IMR-90 (cell line): Measurements from ENCODE around the gene MCFD2. TPM values are rescaled to one million over a fixed set of nuclear protein-coding genes. Genes with fewer than 3 reads are reported as not detected.

Source experiments
- ATAC-seq: fragments of 200-7000 bp; cut with Tn5 transposase; 2 replicates; pipeline ENCODE4 v1.9.1; 2020; ENCODE audit warnings: low read depth, mild to moderate bottlenecking, moderate library complexity
- BruUV-seq: library from RNA; stranded (reverse); fragments of 400-500 nt; replicated peaks from 2 replicates; lab custom pipeline; 2021; lab: Mats Ljungman, UMichigan
- CTCF ChIA-PET: fragments of 300-600 bp; formaldehyde crosslinking; extraction: SDS; loops from one replicate; lab custom pipeline; 2021; ENCODE audit warnings: antibody characterized with exemption; lab: Yijun Ruan, JAX
- POLR2A ChIA-PET: fragments of 300-600 bp; sonication (Branson Sonifier 250); formaldehyde crosslinking; loops from one replicate; lab custom pipeline; 2022; ENCODE audit warnings: antibody characterized with exemption; ENCODE audit not compliant: unreplicated experiment; lab: Charles Lee
- DNase-seq: peaks from one replicate; pipeline ENCODE4 v3.0.0; 2013
- H2AFZ ChIP-seq: replicated peaks from 2 replicates; pipeline ENCODE3; 2013; ENCODE audit warnings: low read length, mild to moderate bottlenecking; ENCODE audit not compliant: poor library complexity
- H2AK5ac ChIP-seq: 2 replicates; pipeline ENCODE4 v1.6.1; 2013; ENCODE audit warnings: low read depth, low read length, inconsistent platforms
- H2AK9ac ChIP-seq: replicated peaks from 2 replicates; pipeline ENCODE3; 2013; ENCODE audit warnings: mild to moderate bottlenecking, low read depth, low read length, moderate library complexity; ENCODE audit not compliant: poor library complexity
- H2BK120ac ChIP-seq: 2 replicates; pipeline ENCODE4 v1.6.1; 2013; ENCODE audit warnings: low read depth, low read length, inconsistent platforms
- H2BK15ac ChIP-seq: 3 replicates; pipeline ENCODE4 v1.6.1; 2013; ENCODE audit warnings: low read depth, low read length, inconsistent platforms
- H2BK20ac ChIP-seq: 2 replicates; pipeline ENCODE4 v1.6.1; 2013; ENCODE audit warnings: low read depth, mild to moderate bottlenecking, inconsistent platforms, low read length, moderate library complexity
- H2BK5ac ChIP-seq: 2 replicates; pipeline ENCODE4 v1.6.1; 2013; ENCODE audit warnings: mild to moderate bottlenecking, low read depth, low read length, inconsistent platforms; ENCODE audit not compliant: poor library complexity, severe bottlenecking
- H3K14ac ChIP-seq: replicated peaks from 2 replicates; pipeline ENCODE4 v1.6.1; 2013; ENCODE audit warnings: low read depth, low read length, inconsistent platforms
- H3K18ac ChIP-seq: 2 replicates; pipeline ENCODE4 v1.6.1; 2013; ENCODE audit warnings: low read depth, low read length, control low read depth
- H3K23ac ChIP-seq: 2 replicates; pipeline ENCODE4 v1.6.1; 2013; ENCODE audit warnings: low read depth, low read length, inconsistent platforms
- H3K27ac ChIP-seq: 2 replicates; pipeline ENCODE4 v1.5.1; 2013; ENCODE audit warnings: mild to moderate bottlenecking, control low read depth, low read length; ENCODE audit not compliant: insufficient read depth
- H3K27me3 ChIP-seq: 2 replicates; pipeline ENCODE4 v1.6.1; 2013; ENCODE audit warnings: low read length; ENCODE audit not compliant: control insufficient read depth, insufficient read depth
- H3K36me3 ChIP-seq: 2 replicates; pipeline ENCODE4 v1.6.1; 2013; ENCODE audit warnings: low read length, mixed read lengths; ENCODE audit not compliant: control insufficient read depth, insufficient read depth
- H3K4ac ChIP-seq: 2 replicates; pipeline ENCODE4 v1.6.1; 2013; ENCODE audit warnings: low read depth, low read length, inconsistent platforms
- H3K4me1 ChIP-seq: 2 replicates; pipeline ENCODE4 v1.6.1; 2013; ENCODE audit warnings: low read length, mixed read lengths; ENCODE audit not compliant: control insufficient read depth, insufficient read depth
- H3K4me2 ChIP-seq: 2 replicates; pipeline ENCODE4 v1.6.1; 2013; ENCODE audit warnings: low read depth, mild to moderate bottlenecking, control low read depth, low read length, moderate library complexity
- H3K4me3 ChIP-seq: 2 replicates; pipeline ENCODE4 v1.5.1; 2013; ENCODE audit warnings: low read depth, mild to moderate bottlenecking, control low read depth, low read length, moderate library complexity; ENCODE audit not compliant: insufficient read depth
- H3K56ac ChIP-seq: 2 replicates; pipeline ENCODE4 v1.6.1; 2013; ENCODE audit warnings: low read length, inconsistent platforms; ENCODE audit not compliant: insufficient read depth; ENCODE audit errors: extremely low read depth
- H3K79me1 ChIP-seq, 2 experiments: 2 replicates each; pipeline ENCODE4 v1.6.1; 2013; ENCODE audit warnings: low read length in 2 of 2, inconsistent platforms in 1 of 2, low read depth in 1 of 2
- H3K9ac ChIP-seq: 2 replicates; pipeline ENCODE4 v1.6.1; 2013; ENCODE audit warnings: low read depth, low read length, control low read depth
- H3K9me1 ChIP-seq: 2 replicates; pipeline ENCODE4 v1.6.1; 2013; ENCODE audit warnings: low read length, inconsistent platforms; ENCODE audit not compliant: insufficient read depth
- H3K9me3 ChIP-seq: 2 replicates; pipeline ENCODE4 v1.6.1; 2013; ENCODE audit warnings: low read length; ENCODE audit not compliant: control insufficient read depth, insufficient read depth
- H4K20me1 ChIP-seq: 2 replicates; pipeline ENCODE4 v1.6.1; 2013; ENCODE audit warnings: low read length, inconsistent platforms; ENCODE audit not compliant: insufficient read depth
- H4K5ac ChIP-seq: 2 replicates; pipeline ENCODE4 v1.6.1; 2013; ENCODE audit warnings: mild to moderate bottlenecking, low read depth, low read length, control low read depth
- H4K8ac ChIP-seq, 2 experiments: 2 replicates each; pipeline ENCODE4 v1.6.1; 2013; ENCODE audit warnings: low read depth in 2 of 2, low read length in 2 of 2, control low read depth in 1 of 2, inconsistent platforms in 1 of 2
- H4K91ac ChIP-seq: 2 replicates; pipeline ENCODE4 v1.6.1; 2013; ENCODE audit warnings: low read depth, low read length, inconsistent platforms; ENCODE audit not compliant: insufficient read depth
- CEBPB ChIP-seq: IDR thresholded peaks from 2 replicates; pipeline ENCODE4 v1.6.1; 2012; ENCODE audit warnings: low read depth, low read length, improper control_type of control experiment
- CTCF ChIP-seq: conservative IDR thresholded peaks from 2 replicates; pipeline ENCODE4 v1.5.1; 2012; ENCODE audit warnings: mild to moderate bottlenecking, low read depth, low read length, improper control_type of control experiment
- ELK1 ChIP-seq: fragments of 150-350 bp; IDR thresholded peaks from 2 replicates; pipeline ENCODE4 v1.6.1; 2016; ENCODE audit warnings: low read depth, mild to moderate bottlenecking, low read length, moderate library complexity, borderline replicate concordance
- MAFK ChIP-seq: IDR thresholded peaks from 2 replicates; pipeline ENCODE4 v1.6.1; 2012; ENCODE audit warnings: low read depth, low read length, improper control_type of control experiment
- MAZ ChIP-seq: IDR thresholded peaks from 2 replicates; pipeline ENCODE4 v1.6.1; 2012; ENCODE audit warnings: low read depth, mild to moderate bottlenecking, low read length, improper control_type of control experiment, moderate library complexity, borderline replicate concordance
- MXI1 ChIP-seq: IDR thresholded peaks from 2 replicates; pipeline ENCODE4 v1.6.1; 2012; ENCODE audit warnings: low read depth, mild to moderate bottlenecking, low read length, moderate library complexity, borderline replicate concordance
- NFE2L2 ChIP-seq: fragments of 150-350 bp; IDR thresholded peaks from 2 replicates; pipeline ENCODE4 v1.6.1; 2016; ENCODE audit warnings: low read depth, mild to moderate bottlenecking, low read length
- RCOR1 ChIP-seq: IDR thresholded peaks from 2 replicates; pipeline ENCODE4 v1.6.1; 2012; ENCODE audit warnings: mild to moderate bottlenecking, low read length, improper control_type of control experiment; ENCODE audit not compliant: insufficient replicate concordance
- WGBS, 2 experiments: methylation state at CpG; one replicate each; pipeline versions ENCODE4 v1.1.5 to v1.1.7; 2013; ENCODE audit warnings: missing lambda C conversion rate in 2 of 2; ENCODE audit not compliant: insufficient read length in 1 of 2; ENCODE audit errors: extremely low coverage in 2 of 2; 5-methylcytosine and 5-hydroxymethylcytosine counted together
- dilution Hi-C: fragments of 300-500 bp; cut with HindIII; formaldehyde crosslinking; loops from one replicate; pipeline ENCODE4 v1.14.3; 2018; ENCODE audit warnings: low sequenced_read_pairs; ENCODE audit not compliant: unreplicated experiment
- in situ Hi-C: fragments of 300-500 bp; cut with MboI; formaldehyde crosslinking; loops from 3 replicates; pipeline ENCODE4 v1.14.3; 2019; ENCODE audit warnings: low sequenced_read_pairs, inconsistent platforms, mixed read lengths
- intact Hi-C: fragments of 100-400 bp; cut with micrococcal nuclease; formaldehyde crosslinking; loops from 2 replicates; pipeline ENCODE4 v1.10.0; 2022
- polyA plus RNA-seq, 3 experiments: library from polyadenylated mRNA; depleted of rRNA; stranded (reverse); fragments of >200 nt; gene quantifications; 2 replicates each; pipeline ENCODE4 v1.2.3, GENCODE V29; 2012; ENCODE audit warnings: low replicate concordance in 1 of 3
- total RNA-seq: library from RNA; depleted of rRNA; stranded (reverse); fragments of >200 nt; gene quantifications from 2 replicates; pipeline ENCODE4 v1.2.3, GENCODE V29; 2012

The MCFD2 gene
- total and polyA plus RNA-seq, 2 of the 4 experiments (the other 2 are of a cell fraction), result 145 to 177 TPM

GRCh38 chr2:46865181-46865970 lies 50.2 kb downstream of the MCFD2 start (continued):
- no peak for TF ChIP-seq CTCF

- H3K23ac ChIP-seq, result no peak overlapping the region
- POLR2A ChIA-PET, result no interaction called here
- H4K20me1 ChIP-seq, result no peaks in the 10 kb centered on the region
- H2BK20ac ChIP-seq, result peak overlapping the region; percentile 30; the same call in 1 of the 2 replicates
- no TSS peak for BruUV-seq
- peaks cover 26% of the 10 kb centered on the region for H3K4me1 ChIP-seq
- peak overlapping the region; percentile 72; the same call in 1 of the 2 replicates for H2AK5ac ChIP-seq
- H2BK5ac ChIP-seq, result no peak overlapping the region
- H3K36me3 ChIP-seq, result no peaks in the 10 kb centered on the region
- H4K8ac ChIP-seq, result peak overlapping the region in 1 of 2 experiments; percentile 24; a peak in 1 of 4 replicates
- H3K18ac ChIP-seq, result peak overlapping the region; percentile 27; the same call in 1 of the 2 replicates
- no peak overlapping the region for H3K4me3 ChIP-seq
- no peak overlapping the region for H3K27ac ChIP-seq
- CTCF ChIA-PET, result interaction anchor here (0.6 kb wide), 1 partner anchor 24 kb away, joined by 3 read pairs; no protein-coding TSS in a partner anchor
- H2AFZ ChIP-seq, result no peak overlapping the region
- H3K9ac ChIP-seq, result no peak overlapping the region
- 0 out of 2 replicates have a peak overlapping the region, but pooled peaks have one; percentile 16 for H3K14ac ChIP-seq
- peaks cover 5% of the 10 kb centered on the region for H3K9me3 ChIP-seq
- in situ Hi-C loops, result no loop called here
- H3K27me3 ChIP-seq, result no peaks in the 10 kb centered on the region
- H4K91ac ChIP-seq, result peak overlapping the region; percentile 25; the same call in 1 of the 2 replicates
- peak overlapping the region; percentile 69; the same call in 2 of the 3 replicates for H2BK15ac ChIP-seq
- WGBS, 2 experiments, result 100% methylated on average over 1 of the region's 1 CpG; no CpG with 5 or more reads in 1 of the 2 experiments
- H3K4me2 ChIP-seq, result no peak overlapping the region
- peaks cover 16% of the 10 kb centered on the region; the same call in 1 of the 2 replicates for H3K9me1 ChIP-seq
- intact Hi-C loops, result no loop called here
- peaks cover 4 to 18% of the 10 kb centered on the region in 2 experiments; a peak in 3 of 4 replicates for H3K79me1 ChIP-seq
- ATAC-seq (no peak), DNase-seq (no peak)
- H4K5ac ChIP-seq, result peak overlapping the region; percentile 16; the same call in 1 of the 2 replicates
- dilution Hi-C loops, result no loop called here
- no peak overlapping the region for H3K56ac ChIP-seq
- H2BK120ac ChIP-seq, result peak overlapping the region; percentile 98; the same call in 1 of the 2 replicates
- peak overlapping the region; percentile 55; the same call in 1 of the 2 replicates for H3K4ac ChIP-seq
- H2AK9ac ChIP-seq, result peak overlapping the region; percentile 10
- TF ChIP-seq NFE2L2 (no peak), MAFK (no peak), CTCF (no peak), ELK1 (no peak), MXI1 (no peak), MAZ (no peak), RCOR1 (no peak), CEBPB (no peak)
Observed at GRCh38 chr2:46863882-46864281, 51.7 kb downstream of the MCFD2 start.
